LNCaP clone FGC (cell line): ENCODE results near the gene FTCD.

Experiments
- DNase-seq: peaks from one replicate; pipeline ENCODE4 v3.0.0-alpha.2; 2011; ENCODE audit warnings: low read depth
- H3K4me3 ChIP-seq: 2 replicates; pipeline ENCODE4 v1.5.1; 2011; ENCODE audit warnings: mild to moderate bottlenecking, low read depth, low read length, control low read depth
- CTCF ChIP-seq: IDR thresholded peaks from 2 replicates; pipeline ENCODE4 v1.5.1; 2012; ENCODE audit warnings: mild to moderate bottlenecking; ENCODE audit not compliant: control insufficient read depth, insufficient read depth; ENCODE audit errors: extremely low read depth

The FTCD gene

GRCh38 chr21:46117586-46118315, 37.6 kb downstream of the FTCD start:
- no peak for DNase-seq
- no peak for TF ChIP-seq CTCF
- no peak overlapping the region for H3K4me3 ChIP-seq

GRCh38 chr21:46116776-46117585, 38.4 kb downstream of the FTCD start:
- H3K4me3 ChIP-seq = no peak overlapping the region
- DNase-seq = peak; percentile 3
- no peak for TF ChIP-seq CTCF

GRCh38 chr21:46116189-46116775, 39.1 kb downstream of the FTCD start:
- no peak overlapping the region for H3K4me3 ChIP-seq
- DNase-seq = no peak
- TF ChIP-seq CTCF = no peak

- no peak overlapping the region for H3K4me3 ChIP-seq
- DNase-seq = no peak
- TF ChIP-seq CTCF = no peak
Observed at GRCh38 chr21:46115441-46116188, 39.8 kb downstream of the FTCD start.

GRCh38 chr21:46114963-46115362, 40.4 kb downstream of the FTCD start:
- no peak for TF ChIP-seq CTCF
- no peak overlapping the region for H3K4me3 ChIP-seq
- no peak for DNase-seq

- TF ChIP-seq CTCF = no peak
- no peak for DNase-seq
- H3K4me3 ChIP-seq = no peak overlapping the region
Observed at GRCh38 chr21:46113497-46114176, 41.7 kb downstream of the FTCD start.
